Muscle of arm (tissue), 12 donors: ENCODE results near the gene WDR27. TPM values are rescaled to one million over a fixed set of nuclear protein-coding genes. Genes with fewer than 3 reads are reported as not detected.
"Not testable (repeated sequence)": the region's sequence is repeated elsewhere in the genome, so short reads cannot be mapped to it uniquely, and the experiment has no call there.

ENCODE experiments used
- DNase-seq: peaks from one replicate; pipeline ENCODE4 v3.0.0-alpha.2; 2013
- polyA plus RNA-seq, 12 donors: library from polyadenylated mRNA; unstranded; fragments of 120-200 nt; gene quantifications; one replicate each; pipeline ENCODE4 v1.2.1, GENCODE V29; 2013; ENCODE audit not compliant: insufficient read length in 12 of 12

Gene WDR27
- polyA plus RNA-seq, 12 donors: 17.8 to 60.4 (median 35.3) TPM; not detected in 1

- no peak for DNase-seq
Measured at GRCh38 chr6:169618526-169619490, 83.0 kb downstream of the WDR27 start.

- DNase-seq: no peak
Measured at GRCh38 chr6:169617562-169617961, 84.3 kb downstream of the WDR27 start.

DNA sequence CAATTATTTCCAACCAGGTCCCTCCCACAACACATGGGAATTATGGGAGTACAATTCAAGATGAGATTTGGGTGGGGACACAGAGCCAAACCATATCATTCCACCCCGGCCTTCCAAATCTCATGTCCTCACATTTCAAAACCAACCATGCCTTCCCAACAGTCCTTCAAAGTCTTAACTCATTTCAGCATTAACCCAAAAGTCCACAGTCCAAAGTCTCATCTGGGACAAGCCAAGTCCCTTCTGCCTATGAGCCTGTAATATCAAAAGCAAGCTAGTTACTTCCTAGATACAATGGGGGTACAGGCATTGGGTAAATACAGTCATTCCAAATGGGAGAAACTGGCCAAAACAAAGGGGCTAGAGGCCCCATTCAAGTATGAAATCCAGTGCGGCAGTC is 93.2 kb downstream of the WDR27 start:
- DNase-seq: not testable (repeated sequence)

- no peak for DNase-seq
Measured at GRCh38 chr6:169604076-169604475, 97.8 kb downstream of the WDR27 start.

- not testable (repeated sequence) for DNase-seq
Measured at GRCh38 chr6:169601129-169601528, 100.7 kb downstream of the WDR27 start.

GRCh38 chr6:169592558-169592957 is 109.3 kb downstream of the WDR27 start:
- no peak for DNase-seq

DNA sequence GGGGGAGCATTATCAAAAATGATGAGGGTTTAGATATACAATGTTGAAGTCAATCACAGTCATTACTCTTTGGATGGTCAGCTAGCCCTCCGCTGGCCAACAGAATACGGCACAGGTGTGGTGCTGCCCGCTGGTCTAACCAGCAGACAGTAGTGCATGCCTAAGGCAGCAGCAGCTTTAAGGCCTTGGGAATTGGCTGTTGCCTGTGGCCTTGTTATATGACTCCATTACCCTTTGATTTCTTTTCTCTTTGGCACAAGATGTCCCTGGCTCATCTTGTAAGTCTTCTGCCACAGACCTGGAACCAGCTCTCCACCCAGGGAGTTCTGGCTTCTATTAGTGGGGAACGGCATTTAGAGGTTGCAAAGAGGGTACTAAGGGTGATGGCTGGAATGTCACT is 110.2 kb downstream of the WDR27 start:
- DNase-seq: no peak

DNA sequence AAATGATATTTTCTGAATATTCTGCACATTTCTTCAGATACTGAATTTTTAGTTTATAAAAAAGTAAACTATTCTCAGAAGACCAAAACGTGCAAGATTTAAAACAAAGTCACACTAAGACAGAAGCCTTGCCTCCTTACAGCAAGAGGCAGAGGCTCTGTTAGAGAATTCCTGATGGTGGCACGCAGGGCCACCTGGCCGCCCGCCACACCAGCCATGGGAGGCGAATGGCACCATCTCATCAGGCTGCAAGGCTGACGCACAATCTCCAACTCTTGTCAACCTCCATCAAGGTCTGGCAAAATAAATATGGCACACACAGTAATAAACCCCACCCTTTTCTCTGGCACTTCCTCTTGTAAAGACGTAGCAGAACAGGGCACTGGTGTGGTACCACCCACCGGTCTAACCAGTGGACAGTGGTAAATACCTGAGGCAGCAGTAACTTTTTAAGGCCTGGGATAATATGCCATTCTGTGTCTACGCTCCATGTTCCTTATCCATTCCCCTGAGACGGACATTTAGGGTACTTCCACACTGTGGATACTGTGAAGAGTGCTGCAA is 111.4 kb downstream of the WDR27 start:
- no peak for DNase-seq

DNA sequence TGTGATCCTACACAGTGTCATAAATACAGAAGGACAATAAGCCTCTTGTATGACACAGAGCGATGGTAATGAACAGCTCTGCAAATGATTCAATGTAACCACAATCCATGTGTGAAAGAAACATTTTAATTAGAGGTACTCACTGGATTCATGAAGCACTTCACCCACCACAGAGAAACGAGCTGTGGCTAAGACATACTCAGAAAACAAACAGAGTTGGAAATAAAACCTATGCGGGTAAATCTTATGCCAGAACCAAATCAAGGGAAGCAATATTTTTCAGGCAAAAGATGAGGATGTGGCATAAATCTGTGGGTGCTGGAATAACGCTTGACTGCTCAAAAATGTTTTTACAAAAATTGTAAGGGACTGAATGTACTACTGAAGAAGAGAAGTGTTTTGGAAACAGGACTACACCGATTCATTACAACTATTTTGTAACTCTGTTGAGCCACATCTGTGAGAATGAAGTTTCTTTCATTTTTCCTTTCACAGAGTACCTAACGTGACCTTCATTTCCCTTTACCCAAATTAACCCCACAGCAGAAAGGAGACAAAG is 112.1 kb downstream of the WDR27 start:
- no peak for DNase-seq

DNA sequence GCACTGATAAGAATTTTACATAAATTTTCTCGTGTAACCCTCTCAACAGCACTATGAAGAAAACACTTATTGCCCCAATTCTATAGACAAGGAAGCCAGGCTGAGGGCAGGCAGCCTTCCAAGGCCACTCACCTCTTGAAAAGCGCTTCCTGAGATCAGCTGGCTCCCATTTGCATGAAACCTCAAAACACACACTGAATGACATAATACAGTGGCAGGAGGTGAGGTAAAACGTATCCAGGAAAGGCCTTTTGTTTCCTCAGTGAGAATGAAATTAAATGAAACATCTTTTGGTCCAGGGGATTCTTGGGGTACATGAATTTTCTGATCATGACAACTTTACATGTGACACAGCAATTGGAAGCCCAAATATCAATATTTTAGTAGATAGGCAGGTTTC is 112.5 kb downstream of the WDR27 start:
- no peak for DNase-seq

- DNase-seq: no peak
Measured at GRCh38 chr6:169587975-169588374, 113.9 kb downstream of the WDR27 start.

- DNase-seq: no peak
Measured at GRCh38 chr6:169583886-169584541, 117.8 kb downstream of the WDR27 start.

DNA sequence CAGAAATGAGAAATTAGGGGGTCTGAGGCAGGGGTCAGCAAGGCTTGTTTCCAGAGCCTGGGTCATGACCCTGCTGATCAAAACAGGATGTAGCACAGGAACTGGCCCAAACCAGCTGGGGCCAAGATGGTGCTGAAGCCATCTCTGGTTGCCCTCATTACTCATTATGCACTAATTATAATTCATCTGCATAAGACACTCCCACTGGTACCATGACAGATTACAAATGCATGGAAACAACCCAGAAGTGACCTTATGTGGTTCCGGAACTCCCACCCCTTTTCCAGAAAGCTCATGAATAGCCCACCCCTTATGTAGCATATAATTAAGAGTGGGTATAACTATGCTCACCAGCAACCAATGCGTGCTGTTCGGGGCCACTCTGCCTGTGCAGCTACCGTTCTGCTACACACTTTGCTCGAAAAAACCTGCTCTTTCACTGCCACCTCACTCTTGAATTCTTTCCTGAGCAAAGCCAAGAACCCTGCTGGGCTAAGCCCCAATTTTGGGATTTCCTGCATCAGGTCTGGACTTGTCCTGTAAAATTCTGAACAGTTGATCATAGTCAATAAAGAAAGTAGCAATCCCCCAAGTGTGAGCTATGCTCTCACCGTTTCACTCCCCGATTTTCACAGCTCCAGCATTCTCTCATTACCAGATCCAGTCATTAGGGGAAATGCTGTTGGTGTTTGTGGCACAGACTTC is 122.3 kb downstream of the WDR27 start:
- DNase-seq: no peak

GRCh38 chr6:169577974-169578373 is 123.9 kb downstream of the WDR27 start:
- no peak for DNase-seq

- DNase-seq: no peak
Measured at GRCh38 chr6:169577236-169577635, 124.6 kb downstream of the WDR27 start.

GRCh38 chr6:169575821-169576220 is 126.0 kb downstream of the WDR27 start:
- no peak for DNase-seq

DNA sequence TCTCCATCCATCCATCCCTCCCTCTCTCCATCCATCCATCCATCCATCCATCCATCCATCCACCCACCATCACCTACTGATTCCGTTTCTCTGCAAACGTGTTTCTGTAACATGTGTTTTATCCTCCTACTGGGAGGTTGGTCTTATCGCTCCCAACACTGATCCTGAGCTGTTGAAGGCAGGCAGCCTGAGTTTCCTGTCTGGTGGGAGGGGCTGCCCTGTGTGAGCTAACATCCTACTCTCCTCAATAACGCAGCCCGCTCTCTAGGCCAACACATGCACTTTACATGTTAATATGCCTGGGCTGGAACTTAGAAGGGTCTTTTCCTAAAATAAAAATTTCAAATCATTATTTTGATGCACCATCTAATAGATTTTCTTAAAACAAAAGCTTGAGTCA is 126.5 kb downstream of the WDR27 start:
- DNase-seq: no peak

DNA sequence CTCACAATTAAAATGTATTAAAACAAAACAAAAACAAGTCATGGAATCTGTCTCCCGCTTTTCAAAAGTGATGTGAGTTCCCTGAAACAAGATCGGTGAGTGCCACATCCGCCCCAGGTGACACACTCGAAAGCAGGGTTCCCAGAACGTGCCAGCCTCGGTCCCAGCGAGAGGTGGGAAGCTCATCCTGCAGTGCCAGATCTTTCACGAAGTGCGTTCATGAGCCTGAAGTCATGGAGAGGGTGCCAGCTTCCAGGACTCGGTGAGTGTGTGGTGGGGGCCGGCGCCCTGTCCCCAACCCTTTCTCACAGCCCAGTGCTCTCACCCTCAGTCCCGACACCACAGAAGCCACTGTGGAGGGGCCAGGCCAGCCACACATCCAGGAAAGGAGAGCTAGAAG is 127.4 kb downstream of the WDR27 start:
- no peak for DNase-seq

DNA sequence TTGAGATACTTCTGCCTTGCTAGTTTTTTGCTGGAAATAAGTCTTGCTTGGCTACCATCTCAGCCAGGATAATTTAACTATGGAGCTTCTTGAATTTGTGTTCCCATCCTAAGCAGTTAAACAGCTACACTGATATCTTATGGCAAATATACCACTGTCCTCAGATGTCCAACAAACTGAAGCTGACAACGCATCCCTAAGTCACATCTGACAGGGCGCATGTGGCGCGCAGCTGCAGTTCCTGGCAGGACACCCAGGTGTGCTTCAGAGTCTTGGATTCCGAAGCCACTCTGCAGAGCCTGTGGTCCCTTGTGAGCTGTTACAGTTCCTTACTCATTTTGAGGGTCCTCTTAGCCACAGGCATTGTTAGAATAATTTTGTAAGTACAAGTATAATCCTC is 127.9 kb downstream of the WDR27 start:
- DNase-seq: no peak

DNA sequence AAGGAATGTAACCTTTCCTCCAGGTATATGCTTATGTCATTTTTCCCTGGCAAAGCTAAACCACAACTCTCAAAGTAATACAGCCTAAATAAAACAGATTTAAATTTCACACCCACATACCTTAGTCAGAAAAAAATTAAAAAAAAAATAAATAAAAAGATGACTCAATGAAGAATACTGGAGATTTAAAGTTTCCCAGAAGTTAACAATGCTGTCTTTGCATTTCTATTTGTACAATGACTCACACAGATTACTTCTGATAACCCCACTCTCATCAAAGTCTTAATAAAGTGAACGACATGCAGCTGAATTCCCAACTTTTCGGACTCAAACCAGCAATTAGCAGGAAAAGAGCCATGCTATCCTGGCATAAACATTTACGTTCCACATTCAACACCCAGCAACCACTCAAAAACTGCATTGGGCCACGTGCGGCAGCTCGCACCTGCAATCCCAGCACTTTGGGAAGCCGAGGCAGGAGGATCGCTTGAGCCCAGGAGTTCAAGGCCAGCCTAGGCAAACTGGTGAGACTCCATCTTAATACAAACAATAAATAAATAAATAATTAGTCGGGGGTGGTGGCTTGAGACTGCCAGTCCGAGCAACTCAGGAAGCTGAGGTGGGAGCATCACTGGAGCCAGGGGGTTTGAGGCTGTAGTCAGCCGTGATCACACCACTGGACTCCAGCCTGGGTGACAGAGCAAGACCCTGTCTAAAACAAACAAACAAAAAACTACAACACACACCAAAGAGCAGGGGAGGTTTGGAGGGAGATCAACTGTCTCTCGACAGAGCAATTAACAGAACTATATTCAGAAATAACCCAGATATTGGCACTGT is 130.5 kb downstream of the WDR27 start:
- no peak for DNase-seq
